ENCODE measurements around the gene DQX1.
"Not testable (repeated sequence)": the region's sequence is repeated elsewhere in the genome, so short reads cannot be mapped to it uniquely, and the experiment has no call there.

DQX1 gene

DNA sequence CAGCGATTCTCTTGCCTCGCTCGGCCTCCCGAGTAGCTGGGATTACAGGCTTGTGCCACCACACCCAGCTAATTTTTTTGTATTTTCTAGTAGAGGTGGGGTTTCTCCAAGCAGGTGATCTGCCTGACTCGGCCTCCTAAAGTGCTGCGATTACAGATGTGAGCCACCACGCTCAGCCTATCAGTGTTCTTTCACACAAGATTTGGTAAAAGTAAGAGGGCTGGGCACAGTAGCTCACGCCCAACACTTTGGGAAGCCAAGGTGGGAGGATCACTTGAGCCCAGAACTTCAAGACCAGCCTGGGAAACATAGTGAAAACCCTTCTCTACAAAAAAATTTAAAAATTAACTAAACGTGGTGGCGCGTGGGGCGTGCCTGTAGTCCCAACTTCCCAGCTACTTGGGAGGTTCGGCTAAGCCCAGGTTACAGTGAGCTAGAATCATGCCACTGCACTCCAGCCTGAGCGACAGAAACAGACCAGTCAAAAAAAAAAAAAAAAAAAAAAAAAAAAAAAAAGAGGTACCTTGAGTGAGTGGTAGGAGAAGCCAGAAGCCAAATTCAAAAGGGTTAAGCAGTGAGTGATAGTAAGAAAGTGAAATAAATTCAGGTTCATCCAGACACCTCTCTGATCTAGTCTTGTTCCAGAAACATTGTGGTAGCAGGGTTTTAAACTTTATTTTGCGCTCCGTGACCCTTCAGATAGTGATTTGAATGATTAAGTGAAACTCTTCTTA is 54.5 kb downstream of the DQX1 start:
- no peak for DNase-seq (ENCODE audit: low read depth)
- TF ChIP-seq, protein P1, sequence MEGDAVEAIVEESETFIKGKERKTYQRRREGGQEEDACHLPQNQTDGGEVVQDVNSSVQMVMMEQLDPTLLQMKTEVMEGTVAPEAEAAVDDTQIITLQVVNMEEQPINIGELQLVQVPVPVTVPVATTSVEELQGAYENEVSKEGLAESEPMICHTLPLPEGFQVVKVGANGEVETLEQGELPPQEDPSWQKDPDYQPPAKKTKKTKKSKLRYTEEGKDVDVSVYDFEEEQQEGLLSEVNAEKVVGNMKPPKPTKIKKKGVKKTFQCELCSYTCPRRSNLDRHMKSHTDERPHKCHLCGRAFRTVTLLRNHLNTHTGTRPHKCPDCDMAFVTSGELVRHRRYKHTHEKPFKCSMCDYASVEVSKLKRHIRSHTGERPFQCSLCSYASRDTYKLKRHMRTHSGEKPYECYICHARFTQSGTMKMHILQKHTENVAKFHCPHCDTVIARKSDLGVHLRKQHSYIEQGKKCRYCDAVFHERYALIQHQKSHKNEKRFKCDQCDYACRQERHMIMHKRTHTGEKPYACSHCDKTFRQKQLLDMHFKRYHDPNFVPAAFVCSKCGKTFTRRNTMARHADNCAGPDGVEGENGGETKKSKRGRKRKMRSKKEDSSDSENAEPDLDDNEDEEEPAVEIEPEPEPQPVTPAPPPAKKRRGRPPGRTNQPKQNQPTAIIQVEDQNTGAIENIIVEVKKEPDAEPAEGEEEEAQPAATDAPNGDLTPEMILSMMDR (IDR thresholded peaks at IDR 0.05; ENCODE audit: low read length, missing control alignments), result no peak

DNA sequence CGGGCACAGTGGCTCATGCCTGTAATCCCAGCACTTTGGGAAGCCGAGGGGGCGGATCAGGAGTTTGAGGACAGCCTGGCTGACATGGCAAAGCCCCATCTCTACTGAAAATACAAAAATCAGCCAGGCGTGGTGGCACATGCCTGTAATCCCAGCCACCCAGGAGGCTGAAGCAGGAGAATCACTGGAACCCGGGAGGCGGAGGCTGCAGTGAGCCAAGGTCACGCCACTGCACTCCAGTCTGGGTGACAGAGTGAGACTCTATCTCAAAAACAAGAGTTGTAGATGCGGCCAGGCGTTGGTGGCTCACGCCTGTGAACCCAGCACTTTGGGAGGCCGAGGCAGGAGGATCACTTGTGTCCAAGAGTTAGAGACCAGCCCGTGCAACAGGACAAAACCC is 55.3 kb downstream of the DQX1 start:
- DNase-seq (ENCODE audit: low read depth); H3K4me3 ChIP-seq (replicated peaks; ENCODE audit: low read depth, low read length): not testable (repeated sequence)

More for the DNA sequence above, 54.5 kb downstream of the DQX1 start:
- H3K4me3 ChIP-seq (replicated peaks; ENCODE audit: low read depth, low read length), result peak overlapping the region; percentile 66

All from fibroblast of pulmonary artery (primary cell).